Measurements from ENCODE around the gene SUN2.

DNA sequence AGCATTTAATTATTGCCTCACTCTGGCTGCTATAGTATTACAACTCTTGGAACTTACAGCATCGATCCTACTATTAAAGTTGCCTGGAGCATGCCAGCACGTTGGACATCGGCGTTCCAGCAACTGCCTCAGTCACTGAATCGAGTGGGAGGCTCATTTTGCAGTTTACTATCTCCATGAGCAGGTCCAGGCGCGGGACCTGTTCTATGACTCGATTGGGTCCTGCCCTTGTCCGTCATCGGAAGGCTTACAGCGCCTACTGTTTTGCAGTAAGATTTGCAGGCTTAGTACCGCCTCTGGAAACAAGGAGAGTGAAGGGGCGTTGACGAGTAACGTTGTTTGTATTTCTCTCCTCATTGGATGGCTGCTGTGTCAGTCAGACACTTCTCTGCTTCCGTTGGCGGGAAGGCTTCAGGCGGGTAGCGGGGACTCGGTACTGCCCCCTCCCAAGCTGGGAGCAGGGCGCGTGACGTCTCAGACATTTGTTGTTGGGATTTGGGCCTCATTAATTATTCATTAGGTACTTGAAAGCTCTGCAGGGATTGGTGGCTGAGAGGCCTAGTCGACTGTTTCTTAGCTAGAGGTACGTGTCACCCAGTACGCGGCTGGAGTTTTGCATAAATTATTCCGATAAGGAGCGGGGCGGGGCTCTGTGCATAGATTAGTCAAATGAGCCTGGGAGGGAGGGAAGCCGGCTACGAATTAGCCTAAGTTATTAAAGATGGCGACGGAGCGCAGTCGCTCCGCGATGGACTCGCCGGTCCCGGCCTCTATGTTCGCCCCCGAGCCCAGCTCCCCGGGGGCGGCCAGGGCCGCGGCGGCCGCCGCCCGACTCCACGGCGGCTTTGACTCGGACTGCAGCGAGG, 50.3 kb downstream of the SUN2 start, which contains the start of gene GTPBP1:
- peak; percentile 75 for TF ChIP-seq POLR2AphosphoS5 (IDR thresholded peaks at IDR 0.05; ENCODE audit: low read length)
- TF ChIP-seq CREB1 (IDR thresholded peaks at IDR 0.05; ENCODE audit: low read depth): peak; percentile 96
- TF ChIP-seq RCOR1 (conservative IDR thresholded peaks at IDR 0.05; ENCODE audit: low read depth, low read length): no peak
- TF ChIP-seq POLR2A (IDR thresholded peaks at IDR 0.05; ENCODE audit: low read depth, low read length): peak; percentile 79
- TF ChIP-seq, protein P1, sequence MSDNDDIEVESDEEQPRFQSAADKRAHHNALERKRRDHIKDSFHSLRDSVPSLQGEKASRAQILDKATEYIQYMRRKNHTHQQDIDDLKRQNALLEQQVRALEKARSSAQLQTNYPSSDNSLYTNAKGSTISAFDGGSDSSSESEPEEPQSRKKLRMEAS (IDR thresholded peaks at IDR 0.05; ENCODE audit: low read depth, low read length): no peak; the same call in 1 of the 2 replicates
- TF ChIP-seq, protein P2, sequence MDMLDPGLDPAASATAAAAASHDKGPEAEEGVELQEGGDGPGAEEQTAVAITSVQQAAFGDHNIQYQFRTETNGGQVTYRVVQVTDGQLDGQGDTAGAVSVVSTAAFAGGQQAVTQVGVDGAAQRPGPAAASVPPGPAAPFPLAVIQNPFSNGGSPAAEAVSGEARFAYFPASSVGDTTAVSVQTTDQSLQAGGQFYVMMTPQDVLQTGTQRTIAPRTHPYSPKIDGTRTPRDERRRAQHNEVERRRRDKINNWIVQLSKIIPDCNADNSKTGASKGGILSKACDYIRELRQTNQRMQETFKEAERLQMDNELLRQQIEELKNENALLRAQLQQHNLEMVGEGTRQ (IDR thresholded peaks at IDR 0.05; ENCODE audit: borderline replicate concordance, low read depth, low read length): peak; percentile 49; the same call in 1 of the 2 replicates
- 0 out of 2 replicates have a peak, but pooled peaks have one; percentile 27 for TF ChIP-seq SREBF2 (IDR thresholded peaks at IDR 0.05; ENCODE audit: low read length)
- TF ChIP-seq PKNOX1 (IDR thresholded peaks at IDR 0.05): peak; percentile 100
- TF ChIP-seq ESRRA (IDR thresholded peaks at IDR 0.05; ENCODE audit: low read length): no peak; the same call in 1 of the 2 replicates
- TF ChIP-seq, protein P3, sequence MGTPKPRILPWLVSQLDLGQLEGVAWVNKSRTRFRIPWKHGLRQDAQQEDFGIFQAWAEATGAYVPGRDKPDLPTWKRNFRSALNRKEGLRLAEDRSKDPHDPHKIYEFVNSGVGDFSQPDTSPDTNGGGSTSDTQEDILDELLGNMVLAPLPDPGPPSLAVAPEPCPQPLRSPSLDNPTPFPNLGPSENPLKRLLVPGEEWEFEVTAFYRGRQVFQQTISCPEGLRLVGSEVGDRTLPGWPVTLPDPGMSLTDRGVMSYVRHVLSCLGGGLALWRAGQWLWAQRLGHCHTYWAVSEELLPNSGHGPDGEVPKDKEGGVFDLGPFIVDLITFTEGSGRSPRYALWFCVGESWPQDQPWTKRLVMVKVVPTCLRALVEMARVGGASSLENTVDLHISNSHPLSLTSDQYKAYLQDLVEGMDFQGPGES (IDR thresholded peaks at IDR 0.05): peak; percentile 93
- TF ChIP-seq, protein P4, sequence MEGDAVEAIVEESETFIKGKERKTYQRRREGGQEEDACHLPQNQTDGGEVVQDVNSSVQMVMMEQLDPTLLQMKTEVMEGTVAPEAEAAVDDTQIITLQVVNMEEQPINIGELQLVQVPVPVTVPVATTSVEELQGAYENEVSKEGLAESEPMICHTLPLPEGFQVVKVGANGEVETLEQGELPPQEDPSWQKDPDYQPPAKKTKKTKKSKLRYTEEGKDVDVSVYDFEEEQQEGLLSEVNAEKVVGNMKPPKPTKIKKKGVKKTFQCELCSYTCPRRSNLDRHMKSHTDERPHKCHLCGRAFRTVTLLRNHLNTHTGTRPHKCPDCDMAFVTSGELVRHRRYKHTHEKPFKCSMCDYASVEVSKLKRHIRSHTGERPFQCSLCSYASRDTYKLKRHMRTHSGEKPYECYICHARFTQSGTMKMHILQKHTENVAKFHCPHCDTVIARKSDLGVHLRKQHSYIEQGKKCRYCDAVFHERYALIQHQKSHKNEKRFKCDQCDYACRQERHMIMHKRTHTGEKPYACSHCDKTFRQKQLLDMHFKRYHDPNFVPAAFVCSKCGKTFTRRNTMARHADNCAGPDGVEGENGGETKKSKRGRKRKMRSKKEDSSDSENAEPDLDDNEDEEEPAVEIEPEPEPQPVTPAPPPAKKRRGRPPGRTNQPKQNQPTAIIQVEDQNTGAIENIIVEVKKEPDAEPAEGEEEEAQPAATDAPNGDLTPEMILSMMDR (IDR thresholded peaks at IDR 0.05 in 2 of 3, conservative IDR thresholded peaks at IDR 0.05 in 1 of 3; ENCODE audit: control insufficient read depth in 2 of 3, extremely low read depth in 1 of 3, insufficient read depth in 1 of 3, low read depth in 3 of 3, low read length in 3 of 3): no peak

All from GM12878 (cell line).